HG03439 (cell line): ENCODE data around the gene PAK4.
"Not testable (repeated sequence)": the region's sequence is repeated elsewhere in the genome, so short reads cannot be mapped to it uniquely, and the experiment has no call there.

Experiments
- ATAC-seq: cut with Tn5 transposase; IDR thresholded peaks from one replicate; pipeline ENCODE4 v1.9.1; 2021; ENCODE audit warnings: mild to moderate bottlenecking, moderate library complexity; ENCODE audit not compliant: unreplicated experiment

Gene PAK4

DNA sequence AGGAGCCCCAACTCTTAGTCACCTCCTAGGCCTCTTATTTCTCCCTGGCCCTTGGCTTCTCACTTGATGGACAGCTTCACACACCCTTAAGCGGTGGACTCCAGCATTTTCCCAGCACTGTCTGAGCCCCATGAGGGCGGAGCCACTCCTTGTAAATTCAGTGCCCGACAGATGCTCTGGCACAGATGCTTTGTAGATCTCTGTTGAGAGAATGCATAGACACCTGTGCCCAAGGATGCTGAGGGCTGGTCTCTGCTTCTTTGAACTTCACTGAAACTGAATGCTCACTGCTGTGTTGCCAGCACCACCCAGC is 75.2 kb downstream of the PAK4 start:
- ATAC-seq, result no peak

- no peak for ATAC-seq
These were observed 77.4 kb downstream of the PAK4 start for GRCh38 chr19:39202998-39203355.

- ATAC-seq, result no peak
These were observed 78.1 kb downstream of the PAK4 start, which contains the start of gene SYCN for GRCh38 chr19:39203372-39204341. SYCN (minus strand) TSS chr19:39204263; CDS start chr19:39204254, 9 bp downstream.

- no peak for ATAC-seq
These were observed 79.8 kb downstream of the PAK4 start for GRCh38 chr19:39205449-39205764.

DNA sequence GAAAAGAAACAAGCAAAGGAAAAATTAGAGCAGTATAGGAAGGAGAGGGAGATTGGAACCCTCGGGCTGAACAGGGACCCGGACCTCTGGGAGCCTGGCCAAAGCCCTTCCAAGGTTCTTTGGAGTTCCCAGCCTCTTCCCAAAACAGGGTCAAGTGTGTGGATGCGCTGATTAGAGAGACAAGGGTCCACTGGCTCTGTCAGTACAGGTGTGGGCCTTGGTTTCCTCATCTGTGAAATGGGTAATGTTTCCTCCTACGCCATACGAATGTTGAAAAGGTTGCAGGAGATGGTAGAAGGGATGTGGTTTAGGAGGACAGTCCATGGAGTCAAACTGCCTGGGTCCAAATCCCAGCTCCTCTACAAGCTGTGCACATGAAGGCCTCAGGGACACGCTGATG is 80.5 kb downstream of the PAK4 start:
- no peak for ATAC-seq

DNA sequence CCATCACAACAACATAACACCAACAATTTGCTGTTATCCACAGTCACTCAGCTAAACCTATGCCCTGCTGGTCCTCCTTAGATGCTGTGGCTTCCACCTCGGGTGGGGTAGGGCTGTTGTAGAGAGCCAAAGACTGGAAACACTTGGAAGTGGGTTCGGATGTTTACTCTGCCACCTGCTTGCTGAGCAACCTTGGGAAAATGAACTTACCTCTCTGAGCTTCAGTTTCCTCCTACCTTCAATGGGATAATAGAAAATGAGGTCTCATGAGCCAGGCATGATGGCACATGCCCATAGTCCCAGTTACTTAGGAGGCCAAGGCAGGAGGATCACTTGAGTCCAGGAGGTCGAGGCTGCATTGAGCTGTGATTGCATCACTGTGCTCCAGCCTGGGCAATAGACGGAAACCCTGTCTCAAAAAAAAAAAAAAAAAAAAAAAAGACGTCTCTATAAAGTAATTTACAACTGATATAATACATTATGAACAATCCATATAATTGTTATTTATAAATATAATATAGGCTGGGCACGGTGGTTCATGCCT is 81.8 kb downstream of the PAK4 start:
- no peak for ATAC-seq

GRCh38 chr19:39208175-39208795 is 82.7 kb downstream of the PAK4 start:
- no peak for ATAC-seq

DNA sequence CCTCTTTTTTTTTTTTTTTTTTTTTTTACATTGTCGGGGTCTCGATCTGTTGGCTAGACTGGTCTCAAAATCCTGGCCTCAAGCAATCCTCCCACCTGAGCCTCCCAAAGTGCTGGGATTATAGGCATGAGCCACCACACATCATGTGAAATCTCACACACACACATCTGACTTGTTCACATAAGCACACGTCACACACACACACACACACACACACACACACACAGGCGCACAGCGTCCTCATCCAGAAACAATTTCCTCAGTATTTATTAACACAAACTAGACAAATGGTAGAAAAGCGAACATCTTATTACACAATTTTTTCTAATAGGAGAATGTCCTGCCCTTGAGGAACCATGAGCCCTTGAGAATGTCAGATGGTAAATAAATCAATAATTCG is 83.6 kb downstream of the PAK4 start:
- ATAC-seq, result no peak

DNA sequence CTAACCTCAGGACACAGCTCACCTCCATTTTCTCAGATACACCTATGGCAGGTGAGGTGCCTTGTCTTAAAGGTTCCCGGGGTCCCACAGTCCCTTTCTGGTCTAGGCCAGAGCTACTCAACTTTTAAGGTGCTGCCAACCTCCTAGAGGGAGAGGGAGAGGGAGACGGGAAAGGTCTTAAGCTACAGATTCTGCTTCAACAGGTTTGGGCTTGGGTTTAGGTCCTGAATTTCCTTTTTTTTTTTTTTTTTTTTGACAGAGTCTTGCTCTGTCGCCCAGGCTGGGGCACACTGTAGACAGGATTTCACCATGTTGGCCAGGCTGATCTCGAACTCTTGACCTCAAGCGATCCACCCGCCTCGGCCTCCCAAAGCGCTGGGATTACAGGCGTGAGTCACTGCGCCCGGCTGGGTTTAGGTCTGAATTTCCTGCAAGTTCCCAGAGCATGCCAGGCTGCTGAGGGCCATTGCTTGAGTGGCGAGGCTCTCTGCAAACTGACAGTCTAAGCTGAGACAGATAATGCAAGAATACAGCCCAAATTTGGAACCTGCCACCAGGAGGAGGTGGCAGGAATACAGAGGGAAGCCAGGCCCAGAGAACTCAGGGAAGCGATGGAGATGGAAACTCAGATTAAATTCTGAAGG is 86.3 kb downstream of the PAK4 start:
- no peak for ATAC-seq

DNA sequence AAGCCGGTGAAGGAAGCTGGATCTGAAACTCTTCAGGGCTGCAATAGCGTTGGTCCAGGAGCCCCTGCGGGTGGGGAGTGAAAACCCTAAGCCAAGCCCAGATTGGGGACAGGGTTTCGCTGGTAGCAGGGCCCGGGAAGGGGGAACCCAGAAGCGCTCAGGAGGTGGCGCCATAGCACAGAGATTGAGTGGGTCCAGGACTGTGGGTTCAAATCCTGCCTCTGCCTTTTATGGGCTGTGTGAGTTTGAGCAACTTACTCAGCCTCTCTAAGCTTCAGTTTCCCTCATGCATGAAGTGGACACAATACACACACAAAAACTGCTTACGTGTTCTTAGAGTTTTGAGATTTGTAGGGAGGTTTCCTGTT is 86.8 kb downstream of the PAK4 start:
- no peak for ATAC-seq

- ATAC-seq, result not testable (repeated sequence)
These were observed 89.7 kb downstream of the PAK4 start for GRCh38 chr19:39215323-39215722.

- no peak for ATAC-seq
These were observed 91.5 kb downstream of the PAK4 start for GRCh38 chr19:39217094-39217493.

DNA sequence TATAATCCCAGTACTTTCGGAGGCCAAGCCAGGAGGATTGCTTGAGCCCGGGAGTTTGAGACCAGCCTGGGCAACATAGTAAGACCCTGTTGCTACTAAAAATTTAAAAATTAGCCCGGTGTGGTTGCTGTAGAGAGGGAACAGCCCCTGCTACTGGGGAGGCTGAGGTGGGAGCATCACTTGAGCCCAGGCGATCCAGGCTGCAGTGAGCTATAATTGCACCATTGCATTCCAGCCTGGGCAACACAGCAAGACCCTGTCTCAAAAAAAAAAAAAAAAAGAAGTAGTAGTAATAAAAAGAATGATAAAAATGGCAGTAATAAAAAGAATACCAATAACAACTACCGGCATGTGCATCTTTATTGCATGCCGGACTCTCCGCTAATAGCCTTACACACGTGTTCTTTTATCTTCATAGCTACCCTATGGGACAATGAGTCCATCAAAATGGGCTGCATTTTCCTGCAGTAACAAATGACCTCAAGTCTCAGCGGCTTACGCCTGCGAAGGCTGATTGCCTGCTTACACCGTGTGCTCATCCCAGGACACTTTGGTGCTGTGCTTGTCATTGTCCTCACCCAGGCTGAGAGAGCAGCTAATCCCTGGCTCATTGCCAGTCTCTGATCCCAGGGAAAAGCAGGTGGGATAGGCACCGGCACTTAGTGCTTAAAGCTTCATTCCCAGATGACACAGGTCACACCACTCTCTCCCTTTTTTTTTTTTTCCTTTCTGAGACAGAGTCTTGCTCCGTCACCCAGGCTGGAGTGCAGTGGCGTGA is 92.8 kb downstream of the PAK4 start:
- ATAC-seq, result no peak

GRCh38 chr19:39219108-39219507 is 93.5 kb downstream of the PAK4 start:
- not testable (repeated sequence) for ATAC-seq

DNA sequence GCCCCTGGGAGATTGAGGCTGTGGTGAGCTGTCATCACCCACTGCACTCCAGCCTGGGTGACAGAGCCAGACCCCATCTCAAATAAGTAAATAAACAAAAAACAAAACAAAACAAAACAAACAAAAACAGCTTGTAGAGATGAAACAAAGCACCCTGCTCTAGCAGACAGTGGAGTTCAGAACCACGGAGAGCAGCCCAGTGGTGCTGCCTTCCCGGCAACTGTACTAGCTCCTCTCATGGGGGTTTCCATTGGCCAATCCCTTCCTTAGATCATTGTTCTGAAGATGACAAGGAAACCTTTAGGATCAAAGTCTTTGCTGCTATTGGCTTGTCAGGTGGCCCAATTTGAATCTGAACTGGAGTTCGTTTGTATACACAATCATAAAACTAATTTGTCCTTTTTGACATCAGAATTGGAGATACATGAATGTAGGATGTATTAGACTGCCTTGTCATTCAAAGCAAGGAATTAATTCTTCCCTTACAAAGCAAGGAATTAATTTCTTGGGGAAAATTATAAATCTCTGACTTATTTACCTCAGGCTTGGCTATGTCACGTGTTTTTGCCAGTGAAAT is 98.2 kb downstream of the PAK4 start:
- no peak for ATAC-seq

- ATAC-seq, result no peak
These were observed 99.3 kb downstream of the PAK4 start for GRCh38 chr19:39224910-39225309.
